ENCODE data around the gene TFEC.
"Not testable (repeated sequence)": the region's sequence is repeated elsewhere in the genome, so short reads cannot be mapped to it uniquely, and the experiment has no call there.

Gene TFEC, protein sequence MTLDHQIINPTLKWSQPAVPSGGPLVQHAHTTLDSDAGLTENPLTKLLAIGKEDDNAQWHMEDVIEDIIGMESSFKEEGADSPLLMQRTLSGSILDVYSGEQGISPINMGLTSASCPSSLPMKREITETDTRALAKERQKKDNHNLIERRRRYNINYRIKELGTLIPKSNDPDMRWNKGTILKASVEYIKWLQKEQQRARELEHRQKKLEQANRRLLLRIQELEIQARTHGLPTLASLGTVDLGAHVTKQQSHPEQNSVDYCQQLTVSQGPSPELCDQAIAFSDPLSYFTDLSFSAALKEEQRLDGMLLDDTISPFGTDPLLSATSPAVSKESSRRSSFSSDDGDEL

DNA sequence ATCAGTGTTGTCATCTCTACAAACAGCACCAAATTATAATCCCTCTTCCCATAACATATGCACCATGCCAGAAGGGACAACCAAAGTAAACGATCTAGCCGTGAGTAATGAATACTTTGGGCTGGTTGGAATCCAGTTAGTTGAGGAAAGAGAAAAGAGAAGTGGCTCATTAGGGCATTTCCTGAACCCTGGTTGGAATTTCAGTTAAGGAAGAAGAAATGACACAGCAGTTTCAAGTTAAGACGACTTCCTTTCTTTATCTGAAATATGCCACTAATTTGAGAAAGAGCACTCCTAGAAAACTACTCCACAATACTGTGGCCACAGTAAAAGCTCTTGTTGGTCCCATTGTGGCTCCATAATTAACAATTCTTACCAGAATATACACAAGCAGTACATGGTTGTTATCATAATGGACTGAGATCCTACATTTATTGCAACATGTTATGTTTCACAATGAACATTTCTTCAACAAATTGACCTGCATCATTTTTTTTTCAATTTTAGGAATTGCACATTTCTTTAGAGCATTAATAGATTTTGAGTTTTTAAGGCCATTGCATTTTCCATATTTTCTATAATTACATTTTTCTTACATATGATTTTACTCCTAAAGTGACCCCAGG, at the start of gene TFEC:
TSS of gene TFEC (minus strand) at position 113 of the 626 bp plus-strand sequence. CDS start 46,322 bp downstream, outside the sequence.
- no peak for DNase-seq (ENCODE audit: low read depth in 2 of 3, low spot score in 2 of 3)

DNA sequence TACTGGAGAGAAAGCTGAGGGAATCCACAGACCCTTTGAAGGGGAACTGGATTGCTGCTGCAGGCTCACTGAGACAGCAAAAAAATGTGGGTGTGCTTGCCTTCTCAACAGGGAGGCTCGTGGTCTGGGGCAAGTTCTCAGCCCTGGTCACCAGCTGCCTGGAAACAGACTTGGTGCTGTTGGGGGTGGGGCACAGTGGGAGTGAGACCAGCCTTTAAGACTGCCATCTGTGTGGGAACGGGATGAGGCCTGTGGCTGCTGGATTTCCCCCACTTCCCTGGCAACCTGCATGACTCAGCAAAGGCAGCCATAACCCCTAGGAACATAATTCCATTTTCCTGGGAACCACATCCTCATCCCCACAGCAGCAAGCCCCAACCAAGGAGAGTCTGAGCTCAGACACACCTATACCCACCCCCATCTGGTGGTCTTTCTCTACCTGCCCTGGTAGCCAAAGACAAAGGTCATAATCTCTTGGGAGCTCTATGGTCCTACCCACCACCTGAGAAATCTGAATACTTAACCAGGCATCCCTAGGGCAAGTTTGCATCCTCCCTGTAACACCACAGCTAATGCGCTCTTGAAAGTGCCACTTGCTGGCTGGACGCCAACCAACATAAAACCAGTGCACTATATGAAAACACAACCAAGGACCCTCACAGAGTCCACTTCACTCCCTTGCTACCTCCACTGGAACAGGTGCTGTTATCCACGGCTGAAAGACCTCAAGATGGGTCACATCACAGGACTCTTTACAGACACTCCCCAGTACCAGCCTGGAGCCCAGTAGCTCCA, 45.0 kb upstream of the TFEC start:
- DNase-seq (ENCODE audit: low read depth in 2 of 3, low spot score in 2 of 3), result no peak

DNA sequence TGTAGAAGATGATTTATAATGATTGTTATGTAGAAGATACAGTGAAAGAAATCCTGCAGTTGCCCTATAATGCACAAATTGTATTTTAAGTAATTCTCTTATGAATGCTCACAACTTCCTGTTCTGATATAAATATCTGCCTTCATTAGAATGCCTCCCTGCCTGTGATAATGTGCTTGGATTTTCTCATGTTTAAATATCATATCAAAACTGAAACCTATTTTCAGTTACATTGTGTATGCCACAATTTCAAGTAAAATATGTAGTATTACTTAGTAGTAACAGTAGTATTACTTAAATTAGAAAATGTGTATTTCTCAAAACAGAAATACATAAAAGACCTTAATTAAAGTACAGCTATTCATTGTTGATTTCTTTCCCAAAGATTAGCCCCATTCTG, 41.1 kb upstream of the TFEC start:
- no peak for DNase-seq (ENCODE audit: low read depth in 2 of 3, low spot score in 2 of 3)

DNA sequence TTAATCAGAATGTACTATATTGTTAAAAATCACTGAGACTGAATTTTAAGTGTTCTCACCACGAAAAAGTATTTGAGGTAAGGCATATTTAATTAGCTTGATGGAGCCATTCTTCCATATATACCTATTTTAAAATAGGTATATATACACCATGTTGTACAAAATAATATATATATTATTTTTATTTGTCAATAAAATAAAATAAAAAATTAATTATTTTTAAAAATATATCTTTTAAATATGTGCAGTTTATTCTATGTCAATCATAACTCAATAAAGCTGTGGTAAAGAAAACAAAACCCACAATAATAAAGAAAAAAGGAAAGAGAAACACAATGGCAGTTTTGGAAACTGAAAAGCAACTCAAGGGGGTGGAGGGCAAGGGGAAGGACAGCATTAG, 33.6 kb upstream of the TFEC start:
- DNase-seq (ENCODE audit: low read depth in 2 of 3, low spot score in 2 of 3), result no peak

DNA sequence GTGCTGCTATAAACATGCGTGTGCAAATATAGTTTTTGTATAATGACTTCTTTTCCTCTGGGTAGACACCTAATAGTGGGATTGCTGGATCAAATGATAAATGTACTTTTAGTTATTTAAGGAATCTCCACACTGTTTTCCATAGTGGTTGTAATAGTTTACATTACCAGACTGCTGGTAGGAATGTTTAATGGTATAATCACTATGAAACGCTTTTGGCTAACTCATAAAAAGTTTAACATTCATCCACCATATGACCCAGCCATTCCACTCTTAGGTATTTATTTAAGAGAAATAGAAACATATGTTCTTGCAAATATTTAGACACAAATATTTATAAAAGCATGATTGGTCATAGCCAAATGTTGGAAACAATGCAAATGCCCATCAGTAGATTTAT, 32.1 kb upstream of the TFEC start:
- no peak for DNase-seq (ENCODE audit: low read depth in 2 of 3, low spot score in 2 of 3)

DNA sequence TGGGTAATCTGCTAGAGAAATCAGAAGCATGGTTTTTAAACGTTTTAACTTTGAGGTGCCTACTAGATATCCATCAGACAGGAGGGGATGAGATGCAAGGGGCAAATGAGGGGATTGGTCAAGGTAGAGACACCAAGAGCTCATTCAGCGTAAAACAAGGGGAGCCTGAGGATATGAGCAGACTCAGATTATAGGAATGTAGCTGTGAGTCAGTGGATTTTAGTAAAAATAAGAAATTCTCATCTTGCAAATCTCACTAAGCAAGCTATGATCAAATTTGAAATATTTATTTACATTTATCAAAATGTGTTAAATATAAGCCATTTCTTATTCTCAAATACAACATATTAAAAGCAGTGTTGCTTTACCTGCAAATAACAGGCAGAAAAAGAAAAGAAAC, 21.4 kb upstream of the TFEC start:
- DNase-seq (ENCODE audit: low read depth in 2 of 3, low spot score in 2 of 3), result no peak

DNA sequence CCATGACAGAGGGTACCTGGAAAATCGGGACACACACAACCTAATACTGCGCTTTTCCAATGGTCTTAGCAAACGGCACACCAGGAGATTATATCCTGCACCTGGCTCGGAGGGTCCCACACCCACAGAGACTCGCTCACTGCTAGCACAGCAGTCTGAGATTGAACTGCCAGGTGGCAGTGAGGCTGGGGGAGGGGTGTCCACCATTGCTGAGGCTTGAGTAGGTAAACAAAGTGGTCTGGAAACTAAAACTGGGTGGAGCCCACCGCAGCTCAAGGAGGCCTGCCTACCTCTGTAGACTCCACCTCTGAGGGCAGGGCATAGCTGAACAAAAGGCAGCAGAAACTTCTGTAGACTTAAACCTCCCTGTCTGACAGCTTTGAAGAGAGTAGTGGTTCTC, 16.7 kb upstream of the TFEC start:
- DNase-seq (ENCODE audit: low read depth in 2 of 3, low spot score in 2 of 3), result not testable (repeated sequence)

DNA sequence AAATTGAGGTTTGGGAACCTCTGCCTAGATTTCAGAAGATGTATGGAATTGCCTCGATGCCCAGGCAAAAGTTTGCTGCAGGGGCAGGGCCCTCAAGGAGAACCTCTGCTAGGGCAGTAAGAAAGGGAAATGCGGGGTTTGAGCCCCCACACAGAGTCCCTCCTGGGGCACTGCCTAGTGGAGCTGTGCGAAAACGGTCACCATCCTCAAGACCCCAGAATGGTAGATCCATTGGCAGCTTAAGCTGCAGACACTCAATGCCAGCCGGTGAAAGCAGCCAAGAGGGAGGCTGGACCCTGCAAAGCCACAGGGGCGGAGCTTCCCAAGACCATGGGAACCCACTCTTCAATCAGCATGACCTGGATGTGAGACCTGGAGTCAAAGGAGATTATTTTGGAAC, 15.0 kb upstream of the TFEC start:
- DNase-seq (ENCODE audit: low read depth in 2 of 3, low spot score in 2 of 3), result no peak

DNA sequence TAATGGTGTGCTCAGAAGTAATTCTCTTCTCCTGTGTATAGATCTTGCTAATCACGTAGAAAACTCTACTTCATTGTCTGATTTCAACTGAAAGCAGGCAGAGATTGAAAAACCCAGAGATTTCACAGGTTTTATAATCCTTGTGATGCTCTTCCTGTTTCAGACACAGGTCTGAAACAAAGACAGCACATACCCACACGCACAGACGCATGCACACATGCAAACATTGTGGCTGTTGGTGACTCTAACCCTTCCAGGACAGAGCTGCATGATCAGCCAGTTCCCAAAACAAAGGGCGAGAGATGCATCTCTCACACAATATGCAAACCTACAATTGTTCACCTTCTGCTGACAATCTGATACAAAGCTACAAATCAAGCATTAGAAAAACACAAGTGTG, 11.1 kb upstream of the TFEC start:
- no peak for DNase-seq (ENCODE audit: low read depth in 2 of 3, low spot score in 2 of 3)

DNA sequence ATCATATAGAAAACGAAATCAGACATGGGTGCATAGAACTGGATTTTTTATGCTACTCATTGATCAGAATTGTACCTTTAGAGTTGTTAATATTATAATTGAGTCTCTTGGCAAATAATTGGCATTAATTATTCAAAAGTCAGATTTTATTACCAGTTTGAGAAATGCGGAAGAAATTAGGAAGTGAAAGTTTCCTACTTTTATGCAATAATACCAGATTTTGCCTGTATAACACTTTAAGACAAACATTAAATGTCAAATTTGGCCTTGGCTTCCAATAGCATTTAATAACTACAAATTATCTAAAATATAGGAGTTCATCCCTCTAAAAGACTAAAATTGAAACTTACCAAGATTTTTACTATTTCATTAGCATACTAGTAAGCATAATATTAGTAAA, 6.8 kb upstream of the TFEC start:
- no peak for DNase-seq (ENCODE audit: low read depth in 2 of 3, low spot score in 2 of 3)

DNA sequence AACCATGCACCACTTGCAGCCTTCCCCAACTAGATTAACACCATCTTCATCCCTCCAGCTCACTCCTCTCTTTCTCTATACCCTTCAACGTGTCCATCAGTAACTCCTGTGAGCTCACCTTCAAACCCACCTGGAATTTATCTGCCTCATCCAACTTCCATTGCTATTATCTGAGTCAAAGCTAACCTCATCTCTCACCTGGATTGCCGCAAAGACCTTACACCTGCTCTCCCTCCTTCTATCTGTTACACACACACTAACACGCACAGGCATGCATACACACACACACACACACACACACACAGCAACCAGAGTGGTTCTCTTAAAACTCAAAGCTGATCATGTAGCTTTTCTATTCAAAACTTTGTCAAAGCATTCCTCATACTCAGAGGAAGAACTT, 3.8 kb upstream of the TFEC start:
- DNase-seq (ENCODE audit: low read depth in 2 of 3, low spot score in 2 of 3), result no peak

DNA sequence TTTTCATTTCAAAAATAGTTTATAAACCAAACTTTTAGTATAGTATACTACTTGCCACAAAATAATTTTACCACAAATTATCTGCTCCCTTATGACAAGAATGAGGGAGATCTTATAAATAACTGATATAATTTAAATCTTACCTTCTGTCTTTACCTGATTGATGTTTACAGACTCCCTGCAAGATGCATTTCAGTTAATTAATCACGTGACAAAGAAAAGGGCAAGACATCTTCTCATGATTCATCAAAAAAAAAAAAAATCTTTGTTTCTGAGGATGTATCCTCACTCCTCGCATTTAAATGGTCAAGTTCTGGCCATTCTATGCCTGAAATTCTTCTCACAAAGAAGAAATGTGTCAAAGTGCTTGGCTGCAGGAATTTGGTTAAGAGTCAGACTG, 2.3 kb upstream of the TFEC start:
- no peak for DNase-seq (ENCODE audit: low read depth in 2 of 3, low spot score in 2 of 3)

DNA sequence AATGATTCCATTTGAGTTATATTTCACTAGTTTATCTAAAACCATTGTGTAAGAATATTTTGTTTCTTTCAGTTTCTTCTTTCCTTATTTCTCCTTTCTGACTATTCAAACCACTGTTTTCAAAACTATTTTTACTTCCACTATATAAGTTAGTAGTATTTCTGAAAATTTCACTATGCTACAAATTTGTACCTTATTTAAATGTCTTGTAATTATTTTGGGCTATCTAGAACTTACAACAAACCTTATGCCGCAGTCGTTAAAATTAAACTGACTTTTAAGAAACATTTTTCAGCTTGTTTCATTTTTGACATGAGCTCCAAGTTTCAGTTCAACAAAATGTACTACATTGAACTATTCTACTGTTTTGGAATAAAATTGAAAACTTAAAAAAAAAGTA, 1.8 kb downstream of the TFEC start:
- no peak for DNase-seq (ENCODE audit: low read depth in 2 of 3, low spot score in 2 of 3)

DNA sequence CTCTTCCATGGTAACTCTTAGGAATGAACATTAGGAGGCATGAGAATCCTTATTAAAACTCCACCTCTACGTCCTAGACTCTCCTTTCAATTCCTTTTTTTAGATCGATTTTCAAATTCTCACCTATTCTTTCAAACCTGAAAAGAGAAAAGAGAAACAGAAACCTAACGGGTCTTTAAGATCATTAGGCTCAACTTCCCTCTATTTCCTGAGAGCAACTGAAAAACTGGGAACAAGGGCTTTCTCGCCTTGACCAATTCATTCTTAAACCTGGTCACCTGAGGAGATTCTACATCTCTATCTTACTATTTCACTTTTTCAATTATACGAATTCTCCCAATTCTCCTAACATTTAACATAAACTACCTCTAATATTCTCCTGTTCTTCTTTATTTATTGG, 2.8 kb downstream of the TFEC start:
- DNase-seq (ENCODE audit: low read depth in 2 of 3, low spot score in 2 of 3), result no peak

DNA sequence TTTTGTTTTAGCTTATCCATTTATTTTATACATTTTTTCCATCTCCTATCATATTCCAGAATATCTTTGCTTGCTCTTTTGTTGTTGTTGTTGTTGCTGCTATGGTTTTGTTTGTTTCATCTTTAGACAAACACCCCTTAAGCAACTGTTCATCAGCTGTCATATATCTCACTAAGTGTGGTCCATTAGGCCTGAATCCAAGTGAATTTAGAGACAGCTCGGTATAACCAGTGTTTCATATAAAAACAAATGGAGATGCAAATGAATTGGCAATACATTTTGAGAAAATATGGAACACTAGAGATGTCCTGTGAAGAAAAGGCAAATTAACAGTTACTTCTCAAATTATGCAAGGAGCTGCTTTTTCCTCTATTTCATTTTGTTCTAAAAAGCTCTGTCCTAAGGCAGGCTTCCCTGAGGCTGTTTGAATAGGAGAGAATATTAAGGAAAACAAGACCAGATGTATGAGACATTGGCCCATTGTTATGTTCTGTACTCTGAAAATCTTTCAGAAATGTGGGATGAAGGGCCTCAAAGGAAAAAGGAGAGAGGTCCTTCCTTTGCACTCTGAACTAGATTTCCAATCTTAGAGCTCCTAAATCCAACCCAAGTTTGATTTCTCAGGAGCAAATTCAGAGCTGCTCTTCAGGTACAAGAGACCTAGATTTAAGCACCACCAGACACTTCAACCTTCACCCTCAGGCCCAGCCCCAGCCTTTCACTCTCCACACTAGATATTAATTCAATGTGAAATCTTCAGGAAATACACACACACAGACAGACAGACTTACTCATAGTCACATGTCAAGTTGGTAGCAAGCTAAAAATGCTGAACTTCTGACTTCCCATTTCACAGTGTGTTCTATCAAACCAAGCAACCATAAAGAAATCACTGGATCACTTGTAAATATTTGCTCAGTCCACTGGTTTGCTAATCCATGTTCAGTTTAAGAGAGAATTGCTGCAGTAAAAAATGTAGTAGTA, 5.4 kb downstream of the TFEC start:
- DNase-seq (ENCODE audit: low read depth in 2 of 3, low spot score in 2 of 3), result no peak

DNA sequence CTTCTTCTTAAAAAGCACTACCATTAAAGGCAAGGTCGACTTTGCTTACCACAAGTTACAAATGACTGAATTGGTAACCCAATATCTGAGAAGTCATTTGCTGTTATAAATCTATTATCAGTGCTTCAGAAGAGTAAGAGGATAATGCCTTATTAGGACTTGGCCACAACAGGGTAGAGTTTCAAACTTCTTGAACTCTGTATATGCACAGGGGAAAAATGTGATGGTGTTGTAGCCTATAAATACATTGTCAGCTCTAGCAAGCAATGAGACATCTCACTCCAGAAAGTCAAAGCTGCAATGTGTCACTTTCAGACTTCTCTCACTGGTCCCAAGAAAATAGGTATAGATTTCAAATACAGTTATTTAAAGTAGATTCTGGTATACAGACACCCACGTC, 9.3 kb downstream of the TFEC start:
- DNase-seq (ENCODE audit: low read depth in 2 of 3, low spot score in 2 of 3), result no peak

DNA sequence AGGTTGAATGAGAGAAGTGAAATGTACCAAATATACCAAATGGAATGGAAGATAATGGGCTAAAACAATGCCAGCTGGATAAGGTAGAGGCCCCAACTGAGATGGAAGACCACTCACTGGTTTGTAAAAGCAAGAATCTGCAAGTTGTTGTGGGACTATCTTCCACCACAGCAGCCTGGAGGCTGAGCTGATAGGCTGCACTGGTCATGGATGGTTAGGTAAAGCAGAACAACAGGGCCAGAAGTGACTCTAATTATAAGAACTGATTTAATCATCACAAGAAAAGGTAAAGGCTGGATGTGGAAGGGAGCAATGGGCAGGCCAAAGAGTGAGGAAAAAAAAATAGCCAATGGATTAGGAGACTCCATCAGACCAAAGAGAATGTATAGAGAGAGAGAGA, 11.8 kb downstream of the TFEC start:
- no peak for DNase-seq (ENCODE audit: low read depth in 2 of 3, low spot score in 2 of 3)

DNA sequence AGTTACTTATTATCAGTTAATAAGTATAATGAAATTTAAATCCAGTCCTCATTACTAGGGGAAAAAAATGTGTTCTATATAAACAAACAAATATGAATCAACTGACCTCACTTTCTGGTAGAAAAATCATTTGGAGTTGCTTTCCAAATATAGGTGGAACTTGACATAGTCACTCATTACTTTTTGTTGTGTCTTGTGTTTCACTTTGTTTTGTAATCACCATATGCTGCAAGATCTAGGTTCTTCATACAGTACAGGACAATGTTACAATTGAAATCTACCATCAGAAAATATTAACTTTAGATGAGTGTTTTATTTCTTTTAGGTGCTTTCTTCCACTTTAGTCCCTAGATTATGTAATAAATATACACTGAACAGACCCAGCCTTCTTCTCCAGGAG, 16.9 kb downstream of the TFEC start:
- no peak for DNase-seq (ENCODE audit: low read depth in 2 of 3, low spot score in 2 of 3)

DNA sequence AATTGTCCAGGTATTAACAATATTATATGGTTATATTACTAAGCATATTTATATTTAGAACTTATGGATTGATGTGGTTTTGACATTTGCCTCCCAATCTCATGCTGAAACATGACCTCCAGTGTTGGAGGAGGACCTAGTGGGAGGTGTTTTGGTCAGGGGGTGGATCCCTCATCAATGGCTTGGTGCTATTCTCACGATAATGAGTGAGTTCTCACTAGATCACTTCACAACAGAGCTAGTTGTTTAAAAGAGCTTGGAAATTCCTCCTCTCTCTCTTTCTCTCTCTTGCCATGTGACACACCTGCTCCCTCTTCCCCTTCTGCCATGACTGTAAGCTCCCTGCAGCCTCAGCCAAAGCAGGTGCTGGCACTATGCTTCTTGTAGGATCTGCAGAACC, 19.0 kb downstream of the TFEC start:
- no peak for DNase-seq (ENCODE audit: low read depth in 2 of 3, low spot score in 2 of 3)

DNA sequence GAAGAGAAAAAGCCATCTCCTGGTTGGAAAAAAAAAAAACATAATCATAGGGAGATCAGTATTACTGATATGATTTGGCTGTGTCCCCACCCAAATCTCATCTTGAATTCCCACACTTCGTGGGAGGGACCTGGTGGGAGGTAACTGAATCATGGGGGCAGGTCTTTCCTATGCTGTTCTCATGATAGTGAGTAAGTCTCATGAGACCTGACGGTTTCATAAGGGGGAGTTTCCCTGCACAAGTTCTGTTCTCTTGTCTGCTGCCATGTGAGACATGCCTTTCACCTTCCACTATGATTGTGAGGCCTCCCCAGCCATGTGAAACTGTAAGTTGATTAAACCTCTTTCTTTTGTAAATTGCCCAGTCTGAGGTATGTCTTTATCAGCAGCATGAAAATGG, 25.8 kb downstream of the TFEC start:
- not testable (repeated sequence) for DNase-seq (ENCODE audit: low read depth in 2 of 3, low spot score in 2 of 3)

DNA sequence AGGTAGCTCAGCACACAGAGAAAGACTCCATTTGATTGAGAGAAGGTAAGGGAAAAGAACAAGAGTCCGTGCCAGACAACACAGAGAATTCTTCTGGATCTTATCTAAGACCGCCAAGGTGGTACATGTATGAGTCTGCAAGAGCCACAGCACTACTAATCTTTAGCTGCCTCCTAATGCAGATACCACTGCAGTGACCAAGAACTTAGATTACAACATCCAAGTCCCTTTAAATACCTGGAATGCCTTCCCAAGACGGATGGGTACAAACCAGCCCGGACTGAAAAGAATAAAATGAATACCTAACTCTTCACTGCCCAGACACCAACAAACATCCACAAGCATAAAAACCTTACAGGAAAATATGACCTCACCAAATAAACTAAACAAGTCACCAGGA, 33.3 kb downstream of the TFEC start:
- DNase-seq (ENCODE audit: low read depth in 2 of 3, low spot score in 2 of 3), result no peak

Measured in activated CD8-positive, alpha-beta memory T cell treated with anti-CD3 and anti-CD28 coated beads for 48 hours (primary cell).